CD14-positive monocyte (primary cell): ENCODE measurements around the gene SYTL2. TPM values are rescaled to one million over a fixed set of nuclear protein-coding genes. Genes with fewer than 3 reads are reported as not detected.

Source experiments
- DNase-seq, 3 donors: peaks; one replicate each; pipeline ENCODE4 v3.0.0-alpha.2; 2011 to 2022
- H2AFZ ChIP-seq: 2 replicates; pipeline ENCODE4 v1.6.0; 2012; ENCODE audit warnings: mild to moderate bottlenecking, low read depth, low read length, inconsistent platforms; ENCODE audit not compliant: insufficient read depth, poor library complexity, severe bottlenecking
- H3K27ac ChIP-seq, 2 donors: 1 replicate in 1 of 2; 2 replicates in 1 of 2; pipeline ENCODE4 v1.5.1; 2012 to 2013; ENCODE audit warnings: low read length in 2 of 2, control low read depth in 1 of 2, inconsistent platforms in 1 of 2, low read depth in 1 of 2, mild to moderate bottlenecking in 1 of 2
- H3K27me3 ChIP-seq, 2 donors: one replicate each; pipeline versions ENCODE4 v1.6.0 to v1.6.1; 2011 to 2013; ENCODE audit warnings: low read length in 2 of 2; ENCODE audit not compliant: control insufficient read depth in 2 of 2, insufficient read depth in 2 of 2
- H3K36me3 ChIP-seq, 2 donors: replicated peaks in 1 of 2; 1 replicate in 1 of 2; 2 replicates in 1 of 2; pipeline versions ENCODE4 v1.5.1 to v1.6.1; 2012 to 2013; ENCODE audit warnings: low read length in 2 of 2, control low read depth in 1 of 2, inconsistent platforms in 1 of 2, mild to moderate bottlenecking in 1 of 2; ENCODE audit not compliant: insufficient read depth in 2 of 2, control insufficient read depth in 1 of 2
- H3K4me1 ChIP-seq, 2 donors: 1 replicate in 1 of 2; 2 replicates in 1 of 2; pipeline versions ENCODE4 v1.5.1 to v1.6.1; 2012 to 2013; ENCODE audit warnings: low read length in 2 of 2, control low read depth in 1 of 2, inconsistent platforms in 1 of 2, mild to moderate bottlenecking in 1 of 2, moderate library complexity in 1 of 2; ENCODE audit not compliant: insufficient read depth in 2 of 2, control insufficient read depth in 1 of 2
- H3K4me2 ChIP-seq: replicated peaks from 2 replicates; pipeline ENCODE3; 2012; ENCODE audit warnings: low read length, moderate library complexity, mild to moderate bottlenecking; ENCODE audit not compliant: poor library complexity, severe bottlenecking; ENCODE audit errors: extremely low read depth
- H3K4me3 ChIP-seq, 3 experiments: fragments of 200-600 bp in 1 of 3; sonication (generic) in 1 of 3; replicated peaks in 1 of 3; 1 replicate in 2 of 3; 2 replicates in 1 of 3; pipeline ENCODE4 v1.5.1; 2011 to 2013; ENCODE audit warnings: low read length in 3 of 3, mild to moderate bottlenecking in 3 of 3, control low read depth in 2 of 3, low read depth in 2 of 3, inconsistent platforms in 1 of 3, moderate library complexity in 1 of 3
- H3K79me2 ChIP-seq: 2 replicates; pipeline ENCODE4 v1.6.0; 2012; ENCODE audit warnings: mild to moderate bottlenecking, control low read depth, inconsistent platforms, low read length, moderate library complexity; ENCODE audit not compliant: insufficient read depth
- H3K9ac ChIP-seq: 2 replicates; pipeline ENCODE4 v1.6.0; 2017; ENCODE audit warnings: low read length, mild to moderate bottlenecking; ENCODE audit not compliant: insufficient read depth, poor library complexity, severe bottlenecking
- H3K9me3 ChIP-seq, 2 donors: replicated peaks in 1 of 2; 1 replicate in 1 of 2; 2 replicates in 1 of 2; pipeline versions ENCODE4 v1.5.1 to v1.6.1; 2012 to 2013; ENCODE audit warnings: low read length in 2 of 2, control low read depth in 1 of 2; ENCODE audit not compliant: control insufficient read depth in 1 of 2, insufficient read depth in 1 of 2
- H4K20me1 ChIP-seq: 2 replicates; pipeline ENCODE4 v1.6.0; 2012; ENCODE audit warnings: mild to moderate bottlenecking, low read length, control low read depth, moderate library complexity; ENCODE audit not compliant: insufficient read depth
- H3K27ac Mint-ChIP-seq, 7 donors: one replicate each; pipeline ENCODE4 v1.8.0; 2020; ENCODE audit warnings: mild to moderate bottlenecking in 7 of 7, mixed read lengths in 7 of 7, moderate library complexity in 6 of 7, inconsistent platforms in 2 of 7
- H3K27me3 Mint-ChIP-seq, 3 donors: one replicate each; pipeline ENCODE4 v1.8.0; 2021 to 2022; ENCODE audit warnings: low read depth in 3 of 3, mild to moderate bottlenecking in 3 of 3, mixed read lengths in 3 of 3, moderate library complexity in 3 of 3, inconsistent platforms in 1 of 3
- H3K36me3 Mint-ChIP-seq, 2 donors: one replicate each; pipeline ENCODE4 v1.8.0; 2020; ENCODE audit warnings: mixed read lengths in 2 of 2, inconsistent platforms in 1 of 2, mild to moderate bottlenecking in 1 of 2
- H3K4me1 Mint-ChIP-seq: one replicate; pipeline ENCODE4 v1.8.0; 2020; ENCODE audit warnings: mild to moderate bottlenecking, mixed read lengths
- H3K4me3 Mint-ChIP-seq, 2 donors: one replicate each; pipeline ENCODE4 v1.8.0; 2020; ENCODE audit warnings: mild to moderate bottlenecking in 2 of 2, mixed read lengths in 2 of 2, moderate library complexity in 1 of 2
- H3K9me3 Mint-ChIP-seq, 7 donors: one replicate each; pipeline ENCODE4 v1.8.0; 2020 to 2022; ENCODE audit warnings: mixed read lengths in 7 of 7, mild to moderate bottlenecking in 6 of 7, moderate library complexity in 6 of 7, inconsistent platforms in 2 of 7
- WGBS: methylation state at CpG from one replicate; pipeline ENCODE4 v1.1.5; 2013; ENCODE audit warnings: missing lambda C conversion rate; ENCODE audit not compliant: insufficient coverage; 5-methylcytosine and 5-hydroxymethylcytosine counted together
- intact Hi-C, 2 donors: fragments of 100-400 bp; cut with micrococcal nuclease; formaldehyde crosslinking; loops; one replicate each; pipeline versions ENCODE4 v1.15.0 to v1.15.1; 2023
- polyA plus RNA-seq, 3 donors: library from polyadenylated mRNA; depleted of rRNA in 1 of 3; unstranded in 2 of 3; stranded (reverse) in 1 of 3; fragments of 300-500 nt in 2 of 3; fragments of >200 nt in 1 of 3; fragmentation: Illumina TruSeq in 2 of 3; gene quantifications; 1 replicate in 2 of 3; 2 replicates in 1 of 3; pipeline ENCODE4 v1.2.3, GENCODE V29; 2012 to 2021
- TF ChIP-seq, protein P1 (sequence below): fragments of 200-600 bp; IDR thresholded peaks from one replicate; pipeline ENCODE4 v1.8.0; 2022; ENCODE audit warnings: antibody characterized with exemption, mild to moderate bottlenecking

The SYTL2 gene
- polyA plus RNA-seq, 3 donors, result 0.30 to 0.48 (median 0.34) TPM

DNA sequence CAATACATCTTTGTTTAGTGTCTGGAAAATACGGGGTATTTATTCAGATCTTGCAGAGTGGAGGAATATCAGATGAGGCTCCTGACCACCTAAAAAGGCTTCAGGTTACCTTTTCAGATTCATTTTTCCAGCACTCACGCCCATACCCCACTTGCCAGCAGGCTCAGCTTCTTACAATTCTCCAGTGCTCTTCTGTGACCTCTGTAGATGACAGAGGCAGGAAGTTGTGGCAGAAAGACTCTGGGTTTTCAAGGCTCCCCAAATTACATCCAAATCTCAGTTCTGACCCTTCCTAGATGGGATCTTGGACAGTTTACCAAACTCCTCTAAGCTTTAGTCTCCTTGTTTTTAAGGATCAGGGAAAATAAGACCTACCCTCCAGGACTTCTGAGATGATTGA lies 61.1 kb downstream of the SYTL2 start:
- TF ChIP-seq, protein P1, sequence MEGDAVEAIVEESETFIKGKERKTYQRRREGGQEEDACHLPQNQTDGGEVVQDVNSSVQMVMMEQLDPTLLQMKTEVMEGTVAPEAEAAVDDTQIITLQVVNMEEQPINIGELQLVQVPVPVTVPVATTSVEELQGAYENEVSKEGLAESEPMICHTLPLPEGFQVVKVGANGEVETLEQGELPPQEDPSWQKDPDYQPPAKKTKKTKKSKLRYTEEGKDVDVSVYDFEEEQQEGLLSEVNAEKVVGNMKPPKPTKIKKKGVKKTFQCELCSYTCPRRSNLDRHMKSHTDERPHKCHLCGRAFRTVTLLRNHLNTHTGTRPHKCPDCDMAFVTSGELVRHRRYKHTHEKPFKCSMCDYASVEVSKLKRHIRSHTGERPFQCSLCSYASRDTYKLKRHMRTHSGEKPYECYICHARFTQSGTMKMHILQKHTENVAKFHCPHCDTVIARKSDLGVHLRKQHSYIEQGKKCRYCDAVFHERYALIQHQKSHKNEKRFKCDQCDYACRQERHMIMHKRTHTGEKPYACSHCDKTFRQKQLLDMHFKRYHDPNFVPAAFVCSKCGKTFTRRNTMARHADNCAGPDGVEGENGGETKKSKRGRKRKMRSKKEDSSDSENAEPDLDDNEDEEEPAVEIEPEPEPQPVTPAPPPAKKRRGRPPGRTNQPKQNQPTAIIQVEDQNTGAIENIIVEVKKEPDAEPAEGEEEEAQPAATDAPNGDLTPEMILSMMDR, result no peak
- Mint-ChIP-seq H3K4me3 (no peak overlapping the region), H3K27ac (peak overlapping the region in 1 of 7 donors; percentile 69), H3K27me3 (no peaks in the 10 kb centered on the region), H3K4me1 (peaks cover 40% of the 10 kb centered on the region), H3K9me3 (no peaks in the 10 kb centered on the region), H3K36me3 (no peaks in the 10 kb centered on the region)
- Histone ChIP-seq H3K79me2 (no peaks in the 10 kb centered on the region), H4K20me1 (no peaks in the 10 kb centered on the region), H3K36me3 (no peaks in the 10 kb centered on the region), H2AFZ (no peak overlapping the region), H3K9me3 (no peaks in the 10 kb centered on the region), H3K27me3 (no peaks in the 10 kb centered on the region), H3K4me1 (peaks cover 10 to 13% of the 10 kb centered on the region in 2 donors), H3K27ac (no peak overlapping the region), H3K4me3 (no peak overlapping the region), H3K4me2 (no peak overlapping the region), H3K9ac (no peak overlapping the region)
- no peak for DNase-seq
- no CpG with 5 or more reads among the region's 2 CpGs for WGBS
- intact Hi-C loops, result no loop called here

DNA sequence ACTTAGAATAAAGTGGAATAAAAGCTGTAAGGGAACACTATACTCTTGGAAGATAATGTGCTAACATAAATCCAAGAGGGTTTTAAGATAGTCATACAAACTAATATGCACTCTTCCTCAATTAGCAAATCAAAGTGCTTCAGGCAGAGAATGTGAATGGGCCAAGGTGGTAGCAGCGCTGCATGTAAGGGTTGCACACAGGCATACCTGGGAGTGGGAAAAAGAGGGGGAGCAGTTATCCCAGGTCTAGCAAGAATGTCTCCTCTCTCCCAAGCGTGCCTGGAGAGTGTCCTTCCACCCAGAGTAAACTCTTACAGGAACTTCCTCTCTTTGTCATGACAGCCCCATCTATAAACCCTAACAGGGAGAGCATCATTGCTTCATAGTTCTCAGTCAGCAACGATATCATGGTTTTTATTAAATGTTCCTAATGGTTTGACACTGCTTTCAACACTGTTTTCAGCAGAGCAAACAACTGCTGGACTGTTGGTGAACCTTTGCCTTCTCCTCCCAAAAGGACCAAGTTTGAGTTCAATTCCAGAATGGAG lies 61.6 kb downstream of the SYTL2 start:
- TF ChIP-seq, protein P1, result no peak
- Histone ChIP-seq H3K36me3 (no peaks in the 10 kb centered on the region), H3K4me3 (no peak overlapping the region), H3K27ac (no peak overlapping the region), H2AFZ (no peak overlapping the region), H3K9me3 (no peaks in the 10 kb centered on the region), H3K27me3 (no peaks in the 10 kb centered on the region), H3K9ac (no peak overlapping the region), H3K79me2 (no peaks in the 10 kb centered on the region), H3K4me1 (peaks cover 10 to 13% of the 10 kb centered on the region in 2 donors), H4K20me1 (no peaks in the 10 kb centered on the region), H3K4me2 (no peak overlapping the region)
- DNase-seq, result peak in 1 of 3 donors; percentile 1
- Mint-ChIP-seq H3K4me1 (peaks cover 40% of the 10 kb centered on the region), H3K36me3 (no peaks in the 10 kb centered on the region), H3K27me3 (no peaks in the 10 kb centered on the region), H3K27ac (peak overlapping the region in 1 of 7 donors; percentile 69), H3K4me3 (no peak overlapping the region), H3K9me3 (no peaks in the 10 kb centered on the region)
- 80% methylated on average over 1 of the region's 3 CpGs for WGBS
- intact Hi-C loops, result no loop called here
